ENCODE data around the gene RPS19.
A peak's percentile ranks its signal among the peaks of the same experiment; 100 is the strongest.
"Not testable (repeated sequence)": the region's sequence is repeated elsewhere in the genome, so short reads cannot be mapped to it uniquely, and the experiment has no call there.

RPS19 gene

DNA sequence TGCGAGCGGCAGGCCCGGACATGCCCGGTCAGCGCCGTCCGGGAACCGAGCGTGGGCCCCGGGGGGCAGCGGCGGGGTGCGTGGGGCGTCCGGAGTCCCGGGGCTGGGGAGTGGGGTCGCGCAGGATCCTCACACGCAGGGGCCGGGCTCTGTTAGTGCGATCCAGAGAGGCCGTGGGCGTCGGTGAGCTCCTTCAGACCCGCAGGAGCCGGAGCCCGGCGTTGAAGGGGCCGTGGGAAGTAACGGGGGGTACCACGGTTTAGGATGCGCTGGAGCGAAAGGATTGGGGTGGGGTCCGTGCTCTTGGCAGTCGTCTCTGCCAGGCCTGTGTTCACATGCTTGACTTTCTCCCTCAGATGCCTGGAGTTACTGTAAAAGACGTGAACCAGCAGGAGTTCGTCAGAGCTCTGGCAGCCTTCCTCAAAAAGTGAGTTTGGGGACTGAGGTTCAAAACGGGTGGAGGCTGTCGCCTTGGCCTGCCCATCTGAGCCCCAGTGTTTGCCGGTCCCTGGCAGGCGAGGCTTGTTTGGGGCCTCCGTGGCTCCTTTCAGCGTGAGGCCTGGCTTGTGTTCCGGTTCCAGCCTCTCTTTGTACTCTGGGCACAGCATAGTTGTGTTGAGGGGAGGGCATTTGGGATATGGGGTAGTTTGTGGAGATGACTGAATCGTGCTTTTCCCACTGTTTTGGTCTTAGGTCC lies 512 bp downstream of the RPS19 start:
- DNase-seq, result peak; percentile 56

GRCh38 chr19:41861116-41861768 lies 1.2 kb downstream of the RPS19 start:
- DNase-seq, result no peak

- DNase-seq, result no peak
Observed at GRCh38 chr19:41861846-41862245, 1.8 kb downstream of the RPS19 start.

- DNase-seq, result no peak
Observed at GRCh38 chr19:41862445-41862986, 2.5 kb downstream of the RPS19 start.

- no peak for DNase-seq
Observed at GRCh38 chr19:41863209-41863931, 3.3 kb downstream of the RPS19 start.

DNA sequence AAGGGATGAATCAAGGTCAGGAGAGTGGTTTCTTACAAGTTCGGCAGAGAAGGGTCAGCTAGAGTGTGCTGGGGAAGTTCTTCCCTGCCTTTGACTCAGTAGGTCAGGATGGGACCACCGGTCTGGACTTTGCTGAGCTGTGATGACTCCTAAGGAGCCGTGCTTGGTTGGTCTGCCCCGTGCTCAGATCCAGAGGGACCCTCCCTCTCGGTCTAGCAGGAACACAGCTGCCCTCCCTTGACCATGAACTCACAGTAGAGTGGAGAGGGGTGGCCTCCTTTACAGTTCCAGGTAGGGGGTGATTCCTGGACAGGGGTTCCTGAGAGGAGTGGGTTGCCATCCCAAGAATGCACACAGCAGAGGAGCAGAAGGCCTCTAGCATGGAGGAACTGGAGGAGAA lies 4.3 kb downstream of the RPS19 start:
- DNase-seq, result no peak

- DNase-seq, result no peak
Observed at GRCh38 chr19:41866284-41866683, 6.2 kb downstream of the RPS19 start.

- DNase-seq, result no peak
Observed at GRCh38 chr19:41868120-41868988, 8.3 kb downstream of the RPS19 start.

DNA sequence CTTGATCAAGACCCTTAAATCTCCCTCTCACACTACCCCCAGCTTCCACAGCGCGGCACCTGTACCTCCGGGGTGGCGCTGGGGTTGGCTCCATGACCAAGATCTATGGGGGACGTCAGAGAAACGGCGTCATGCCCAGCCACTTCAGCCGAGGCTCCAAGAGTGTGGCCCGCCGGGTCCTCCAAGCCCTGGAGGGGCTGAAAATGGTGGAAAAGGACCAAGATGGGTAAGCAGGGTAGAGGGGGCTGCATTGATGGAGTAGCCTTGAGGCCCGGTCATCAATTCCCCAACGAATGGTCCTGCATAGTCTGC lies 8.9 kb downstream of the RPS19 start:
- no peak for DNase-seq

DNA sequence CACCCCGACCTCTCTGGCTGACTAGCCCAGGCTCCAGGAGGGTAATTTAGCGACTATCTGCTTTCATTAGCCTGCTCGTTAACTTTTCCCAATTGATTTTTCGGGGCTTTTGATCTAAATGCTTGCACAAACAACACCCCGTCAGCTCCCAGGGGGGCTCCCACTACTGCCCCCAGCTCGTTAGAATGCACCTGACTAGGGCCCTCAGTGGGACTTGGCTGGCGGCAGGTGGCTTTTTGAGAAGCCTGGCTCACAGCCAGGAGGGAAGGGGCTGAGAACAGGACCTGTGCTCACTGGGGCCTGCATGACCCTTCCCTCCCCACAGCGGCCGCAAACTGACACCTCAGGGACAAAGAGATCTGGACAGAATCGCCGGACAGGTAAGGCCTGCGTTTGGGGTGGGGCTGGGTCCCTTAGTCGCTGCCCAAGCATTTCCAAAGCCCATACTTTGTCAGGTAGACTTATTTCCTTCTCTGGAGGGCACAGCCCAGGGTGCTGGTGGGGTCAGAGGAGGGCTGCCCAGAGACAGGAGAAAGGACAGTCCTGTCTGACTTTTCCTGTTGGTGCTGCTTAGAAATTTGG lies 9.4 kb downstream of the RPS19 start:
- no peak for DNase-seq

- DNase-seq, result no peak
Observed at GRCh38 chr19:41870401-41870873, 10.4 kb downstream of the RPS19 start.

DNA sequence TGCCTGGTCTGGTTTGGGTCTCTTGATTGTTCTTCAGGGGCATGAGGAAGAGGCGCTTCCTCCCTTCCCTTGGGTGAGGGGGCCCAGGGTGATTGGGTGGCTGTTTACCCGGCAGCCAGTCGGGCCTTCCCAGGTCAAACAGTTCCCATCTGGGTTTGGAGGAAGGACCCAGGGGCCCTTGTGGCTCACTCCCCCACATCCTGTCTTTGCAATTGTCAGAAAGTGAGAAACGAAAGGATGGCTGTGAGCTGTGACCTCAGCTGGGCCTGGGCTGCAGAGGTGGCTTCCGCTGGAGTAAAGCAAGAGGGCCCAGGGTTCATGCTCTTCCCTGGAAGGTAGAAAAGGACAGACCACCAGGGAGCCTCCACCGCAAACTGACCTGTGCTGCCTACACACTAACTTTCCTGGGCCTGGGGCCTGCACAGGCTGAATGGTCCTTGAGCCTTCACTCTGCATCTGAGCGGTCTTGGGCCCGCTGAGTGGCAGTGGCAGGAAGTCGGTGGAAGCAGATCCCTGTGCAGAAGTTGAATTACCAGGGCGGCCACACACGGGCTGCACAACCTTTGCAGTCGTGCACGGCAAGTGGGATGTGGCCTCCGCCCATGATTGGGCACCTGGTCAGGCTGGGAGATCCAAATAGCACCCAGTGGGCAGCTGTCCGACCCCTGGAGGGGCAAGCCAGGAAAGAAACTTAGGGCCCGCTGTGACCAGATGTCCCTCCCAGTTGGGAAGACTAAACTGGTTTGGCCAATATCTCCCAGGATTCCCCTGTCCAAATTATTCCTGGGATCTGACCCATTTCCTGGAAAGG lies 11.7 kb downstream of the RPS19 start:
- peak; percentile 53 for DNase-seq

- no peak for DNase-seq
Observed at GRCh38 chr19:41872384-41872774, 12.3 kb downstream of the RPS19 start.

DNA sequence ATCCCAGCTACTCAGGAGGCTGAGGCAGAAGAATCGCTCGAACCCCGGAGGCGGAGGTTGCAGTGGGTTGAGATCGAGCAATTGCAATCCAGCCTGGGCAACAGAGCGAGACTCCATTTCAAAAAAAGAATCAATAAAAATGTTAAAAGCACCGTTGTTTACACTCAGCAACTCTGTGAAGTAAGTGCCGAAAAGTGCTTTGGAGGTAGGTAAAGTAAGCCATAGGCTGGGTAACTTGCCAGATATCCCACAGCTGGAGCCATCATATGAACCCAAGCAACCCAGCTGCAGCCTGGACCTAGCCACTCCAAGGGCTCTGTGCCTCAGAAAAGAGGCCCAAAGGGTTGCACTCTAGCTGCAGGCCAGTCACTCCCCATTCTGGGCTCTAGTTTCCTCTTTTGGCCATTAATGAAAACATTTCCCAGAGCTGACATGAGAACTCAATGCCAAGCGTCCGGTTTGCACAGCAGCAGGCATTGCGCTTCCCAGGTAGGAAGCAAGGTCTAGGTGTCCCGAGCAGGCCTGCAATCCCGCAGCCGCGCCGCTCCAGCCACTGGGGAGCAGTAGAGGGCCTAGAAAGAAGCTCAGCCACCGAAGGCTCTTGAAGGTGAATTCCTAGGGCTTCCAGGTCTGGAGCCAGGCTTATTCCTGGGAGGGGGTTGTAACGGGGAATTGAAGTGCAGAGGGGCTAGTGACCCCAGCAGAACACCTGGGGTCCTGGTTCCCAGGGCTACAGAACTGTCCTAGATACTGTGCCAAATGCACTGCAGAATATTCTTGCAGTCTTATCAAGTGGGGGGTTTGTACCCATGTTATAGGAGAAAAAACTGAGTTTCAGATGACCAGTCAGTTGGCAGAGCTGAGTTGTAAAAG lies 13.0 kb downstream of the RPS19 start:
- peak; percentile 73 for DNase-seq

- DNase-seq, result not testable (repeated sequence)
Observed at GRCh38 chr19:41875973-41876372, 15.9 kb downstream of the RPS19 start.

GRCh38 chr19:41876847-41877832 lies 17.1 kb downstream of the RPS19 start, which contains the start of gene CD79A:
CD79A (plus strand) TSS chr19:41877279; CDS start chr19:41877305, 26 bp downstream.
- no peak for DNase-seq

- DNase-seq, result no peak
Observed at GRCh38 chr19:41877916-41878905, 18.2 kb downstream of the RPS19 start.

DNA sequence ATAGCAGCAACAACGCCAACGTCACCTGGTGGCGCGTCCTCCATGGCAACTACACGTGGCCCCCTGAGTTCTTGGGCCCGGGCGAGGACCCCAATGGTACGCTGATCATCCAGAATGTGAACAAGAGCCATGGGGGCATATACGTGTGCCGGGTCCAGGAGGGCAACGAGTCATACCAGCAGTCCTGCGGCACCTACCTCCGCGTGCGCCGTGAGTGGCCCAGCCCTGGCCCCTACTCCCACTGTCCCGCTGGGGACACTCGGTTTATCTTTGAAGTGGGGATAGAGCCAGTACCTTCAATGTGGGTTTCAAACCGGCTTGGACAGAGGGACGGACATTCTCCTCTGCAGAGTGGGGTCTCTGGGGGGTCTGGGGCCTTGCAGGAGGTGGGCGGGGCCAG lies 19.0 kb downstream of the RPS19 start:
- no peak for DNase-seq
